H9 (cell line): ENCODE data around the gene MT4. TPM values are rescaled to one million over a fixed set of nuclear protein-coding genes. Genes with fewer than 3 reads are reported as not detected.

Experiments used
- DNase-seq: peaks from one replicate; pipeline ENCODE4 v3.0.0-alpha.2; 2017
- H2AFZ ChIP-seq: one replicate; pipeline ENCODE4 v1.6.1; 2013; ENCODE audit warnings: mild to moderate bottlenecking, low read length, control low read depth, moderate library complexity
- H2AK5ac ChIP-seq: 2 replicates; pipeline ENCODE4 v1.6.1; 2013; ENCODE audit warnings: low read length, control low read depth, mixed read lengths; ENCODE audit not compliant: insufficient read length
- H2BK120ac ChIP-seq: one replicate; pipeline ENCODE4 v1.6.1; 2013; ENCODE audit warnings: low read depth, mild to moderate bottlenecking, low read length, control low read depth, inconsistent platforms; ENCODE audit not compliant: poor library complexity, severe bottlenecking
- H2BK12ac ChIP-seq: 2 replicates; pipeline ENCODE4 v1.6.1; 2013; ENCODE audit warnings: low read length, control low read depth, mixed read lengths, low read depth; ENCODE audit not compliant: insufficient read length
- H2BK15ac ChIP-seq: 2 replicates; pipeline ENCODE4 v1.6.1; 2013; ENCODE audit warnings: low read depth, low read length, control low read depth
- H2BK20ac ChIP-seq: one replicate; pipeline ENCODE4 v1.6.1; 2013; ENCODE audit warnings: low read depth, mild to moderate bottlenecking, low read length, control low read depth, inconsistent platforms; ENCODE audit not compliant: poor library complexity, severe bottlenecking
- H2BK5ac ChIP-seq: 2 replicates; pipeline ENCODE4 v1.6.1; 2013; ENCODE audit warnings: low read length, control low read depth, mixed read lengths; ENCODE audit not compliant: insufficient read length
- H3K14ac ChIP-seq: 2 replicates; pipeline ENCODE4 v1.6.1; 2013; ENCODE audit warnings: low read length, control low read depth; ENCODE audit not compliant: insufficient read depth
- H3K18ac ChIP-seq: 2 replicates; pipeline ENCODE4 v1.6.1; 2013; ENCODE audit warnings: low read depth, mild to moderate bottlenecking, mixed read lengths, low read length, control low read depth; ENCODE audit not compliant: insufficient read length
- H3K23ac ChIP-seq: 2 replicates; pipeline ENCODE4 v1.6.1; 2013; ENCODE audit warnings: low read length, control low read depth, mixed read lengths, low read depth; ENCODE audit not compliant: insufficient read length
- H3K23me2 ChIP-seq: 2 replicates; pipeline ENCODE4 v1.6.1; 2013; ENCODE audit warnings: low read depth, mild to moderate bottlenecking, mixed read lengths, low read length, control low read depth; ENCODE audit not compliant: insufficient read length, poor library complexity, severe bottlenecking
- H3K27ac ChIP-seq: 2 replicates; pipeline ENCODE4 v1.5.1; 2013; ENCODE audit warnings: low read length, control low read depth, mixed read lengths, low read depth; ENCODE audit not compliant: insufficient read length
- H3K27me3 ChIP-seq: 2 replicates; pipeline ENCODE4 v1.6.1; 2013; ENCODE audit warnings: low read length, control low read depth, inconsistent platforms; ENCODE audit not compliant: insufficient read depth
- H3K4ac ChIP-seq: 2 replicates; pipeline ENCODE4 v1.6.1; 2013; ENCODE audit warnings: low read depth, mild to moderate bottlenecking, control low read depth, inconsistent platforms, low read length, moderate library complexity
- H3K4me1 ChIP-seq: 2 replicates; pipeline ENCODE4 v1.6.1; 2013; ENCODE audit warnings: low read length, control low read depth, inconsistent platforms; ENCODE audit not compliant: insufficient read depth
- H3K4me2 ChIP-seq: 2 replicates; pipeline ENCODE4 v1.6.1; 2013; ENCODE audit warnings: low read length, control low read depth, mixed read lengths; ENCODE audit not compliant: insufficient read length, insufficient read depth
- H3K56ac ChIP-seq: 2 replicates; pipeline ENCODE4 v1.6.1; 2013; ENCODE audit warnings: low read depth, mild to moderate bottlenecking, mixed read lengths, low read length, control low read depth; ENCODE audit not compliant: insufficient read length
- H3K79me1 ChIP-seq: 2 replicates; pipeline ENCODE4 v1.6.1; 2013; ENCODE audit warnings: low read depth, mild to moderate bottlenecking, moderate library complexity, low read length, control low read depth, inconsistent platforms; ENCODE audit not compliant: insufficient read depth, poor library complexity, severe bottlenecking
- H3K79me2 ChIP-seq: 2 replicates; pipeline ENCODE4 v1.6.1; 2013; ENCODE audit warnings: low read length, control low read depth, inconsistent platforms; ENCODE audit not compliant: insufficient read depth
- H3K9ac ChIP-seq: 2 replicates; pipeline ENCODE4 v1.6.1; 2013; ENCODE audit warnings: low read length, control low read depth, mixed read lengths; ENCODE audit not compliant: insufficient read length; ENCODE audit errors: extremely low read depth
- H3K9me3 ChIP-seq: one replicate; pipeline ENCODE4 v1.6.1; 2013; ENCODE audit warnings: low read depth, low read length, inconsistent platforms; ENCODE audit not compliant: control insufficient read depth
- H3T11ph ChIP-seq: one replicate; pipeline ENCODE4 v1.6.1; 2013; ENCODE audit warnings: mild to moderate bottlenecking, low read length, control low read depth, inconsistent platforms
- H4K20me1 ChIP-seq: one replicate; pipeline ENCODE4 v1.6.1; 2013; ENCODE audit not compliant: control insufficient read depth, insufficient read length, insufficient read depth
- H4K5ac ChIP-seq: 2 replicates; pipeline ENCODE4 v1.6.1; 2013; ENCODE audit warnings: low read depth, mild to moderate bottlenecking, mixed read lengths, low read length, control low read depth; ENCODE audit not compliant: insufficient read length
- H4K8ac ChIP-seq: replicated peaks from 2 replicates; pipeline ENCODE4 v1.6.1; 2013; ENCODE audit warnings: low read length, control low read depth, mixed read lengths, low read depth; ENCODE audit not compliant: insufficient read length
- H4K91ac ChIP-seq: 2 replicates; pipeline ENCODE4 v1.6.1; 2013; ENCODE audit warnings: low read depth, mild to moderate bottlenecking, moderate library complexity, mixed read lengths, low read length, control low read depth; ENCODE audit not compliant: insufficient read length
- H3K27ac Mint-ChIP-seq, 3 experiments: 2 replicates in 2 of 3; 3 replicates in 1 of 3; pipeline ENCODE4 v1.8.0; 2020 to 2021; ENCODE audit warnings: mixed read lengths in 3 of 3, mild to moderate bottlenecking in 1 of 3, moderate library complexity in 1 of 3
- H3K27me3 Mint-ChIP-seq: 2 replicates; pipeline ENCODE4 v1.8.0; 2021; ENCODE audit warnings: low read depth, mild to moderate bottlenecking, moderate library complexity, mixed read lengths
- H3K36me3 Mint-ChIP-seq, 3 experiments: 2 replicates in 2 of 3; 3 replicates in 1 of 3; pipeline ENCODE4 v1.8.0; 2020 to 2021; ENCODE audit warnings: low read depth in 3 of 3, mixed read lengths in 3 of 3; ENCODE audit not compliant: insufficient read depth in 1 of 3
- H3K4me1 Mint-ChIP-seq, 2 experiments: 2 replicates each; pipeline ENCODE4 v1.8.0; 2020; ENCODE audit warnings: mixed read lengths in 2 of 2
- H3K4me3 Mint-ChIP-seq, 2 experiments: 2 replicates in 1 of 2; 3 replicates in 1 of 2; pipeline ENCODE4 v1.8.0; 2020 to 2021; ENCODE audit warnings: mild to moderate bottlenecking in 2 of 2, mixed read lengths in 2 of 2, moderate library complexity in 1 of 2
- H3K9me3 Mint-ChIP-seq, 2 experiments: 2 replicates in 1 of 2; 3 replicates in 1 of 2; pipeline ENCODE4 v1.8.0; 2020; ENCODE audit warnings: mild to moderate bottlenecking in 2 of 2, mixed read lengths in 2 of 2, moderate library complexity in 1 of 2
- WGBS: extraction: QIAGEN DNeasy Blood & Tissue Kit; methylation state at CpG from one replicate; pipeline ENCODE4 v1.1.7; 2013; ENCODE audit warnings: missing lambda C conversion rate, low lambda C conversion rate, mixed read lengths; ENCODE audit not compliant: insufficient read length; ENCODE audit errors: extremely low coverage; 5-methylcytosine and 5-hydroxymethylcytosine counted together
- total RNA-seq: library from RNA; stranded (reverse); gene quantifications from 2 replicates; pipeline ENCODE4 v1.2.1, GENCODE V29; 2021
- TF ChIP-seq, protein P1 (sequence below): fragments of 200-600 bp; sonication (generic); conservative IDR thresholded peaks from 3 replicates; pipeline ENCODE4 v1.8.0; 2021; ENCODE audit warnings: antibody characterized with exemption, mild to moderate bottlenecking

MT4 gene
- total RNA-seq, 1 experiment from 2014 or later, result not detected

DNA sequence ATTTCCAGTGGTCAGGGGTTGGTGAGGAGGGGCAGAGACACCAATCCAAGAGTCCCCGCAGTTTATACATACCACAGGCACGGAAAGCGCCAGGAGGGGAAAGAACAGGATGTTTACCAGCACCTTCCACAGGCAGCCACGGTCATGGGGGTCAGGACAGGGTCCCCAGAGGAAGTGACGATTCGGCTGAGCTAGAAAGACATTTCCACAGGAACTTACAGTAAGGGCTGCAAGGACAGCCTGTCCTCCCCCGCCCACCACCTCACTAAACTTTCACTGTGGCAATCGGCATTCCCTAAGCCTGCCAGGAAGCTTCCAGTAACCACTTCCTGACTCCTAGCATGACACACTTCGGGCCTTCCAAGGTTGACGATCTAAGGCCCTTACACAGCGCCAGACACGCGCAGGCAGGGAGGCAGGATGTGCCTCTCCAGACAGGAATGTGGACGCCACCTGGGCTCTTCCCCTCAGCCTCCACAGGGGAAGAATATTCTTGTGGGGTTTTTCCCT lies 42.3 kb downstream of the MT4 start:
- Mint-ChIP-seq H3K27ac (no peak overlapping the region), H3K27me3 (peaks cover 80% of the 10 kb centered on the region), H3K4me3 (no peak overlapping the region; a peak in 1 of 5 replicates), H3K36me3 (no peaks in the 10 kb centered on the region), H3K9me3 (no peaks in the 10 kb centered on the region), H3K4me1 (peaks cover 29 to 35% of the 10 kb centered on the region in 2 experiments)
- H4K5ac ChIP-seq, result no peak overlapping the region
- H3K9me3 ChIP-seq, result no peaks in the 10 kb centered on the region
- no CpG with 5 or more reads among the region's 14 CpGs for WGBS
- H3K27ac ChIP-seq, result no peak overlapping the region
- no peaks in the 10 kb centered on the region for H3K79me2 ChIP-seq
- no peak overlapping the region for H3K14ac ChIP-seq
- H3K79me1 ChIP-seq, result no peaks in the 10 kb centered on the region
- peaks cover 8% of the 10 kb centered on the region for H3K23me2 ChIP-seq
- peaks cover 21% of the 10 kb centered on the region; the same call in 1 of the 2 replicates for H3K27me3 ChIP-seq
- no peak for DNase-seq
- H3K23ac ChIP-seq, result no peak overlapping the region
- H3K4me1 ChIP-seq, result peaks cover 6% of the 10 kb centered on the region; the same call in 1 of the 2 replicates
- H2BK12ac ChIP-seq, result no peak overlapping the region
- TF ChIP-seq, protein P1, sequence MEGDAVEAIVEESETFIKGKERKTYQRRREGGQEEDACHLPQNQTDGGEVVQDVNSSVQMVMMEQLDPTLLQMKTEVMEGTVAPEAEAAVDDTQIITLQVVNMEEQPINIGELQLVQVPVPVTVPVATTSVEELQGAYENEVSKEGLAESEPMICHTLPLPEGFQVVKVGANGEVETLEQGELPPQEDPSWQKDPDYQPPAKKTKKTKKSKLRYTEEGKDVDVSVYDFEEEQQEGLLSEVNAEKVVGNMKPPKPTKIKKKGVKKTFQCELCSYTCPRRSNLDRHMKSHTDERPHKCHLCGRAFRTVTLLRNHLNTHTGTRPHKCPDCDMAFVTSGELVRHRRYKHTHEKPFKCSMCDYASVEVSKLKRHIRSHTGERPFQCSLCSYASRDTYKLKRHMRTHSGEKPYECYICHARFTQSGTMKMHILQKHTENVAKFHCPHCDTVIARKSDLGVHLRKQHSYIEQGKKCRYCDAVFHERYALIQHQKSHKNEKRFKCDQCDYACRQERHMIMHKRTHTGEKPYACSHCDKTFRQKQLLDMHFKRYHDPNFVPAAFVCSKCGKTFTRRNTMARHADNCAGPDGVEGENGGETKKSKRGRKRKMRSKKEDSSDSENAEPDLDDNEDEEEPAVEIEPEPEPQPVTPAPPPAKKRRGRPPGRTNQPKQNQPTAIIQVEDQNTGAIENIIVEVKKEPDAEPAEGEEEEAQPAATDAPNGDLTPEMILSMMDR, result no peak
- no peak overlapping the region for H3K18ac ChIP-seq
- no peak overlapping the region for H4K8ac ChIP-seq
- no peak overlapping the region for H2BK5ac ChIP-seq
- no peak overlapping the region for H3T11ph ChIP-seq
- H4K91ac ChIP-seq, result no peak overlapping the region
- H4K20me1 ChIP-seq, result no peaks in the 10 kb centered on the region
- no peak overlapping the region for H2AK5ac ChIP-seq
- H3K4ac ChIP-seq, result no peak overlapping the region
- no peak overlapping the region for H2AFZ ChIP-seq
- H2BK120ac ChIP-seq, result no peak overlapping the region
- no peak overlapping the region for H3K56ac ChIP-seq
- no peak overlapping the region for H2BK20ac ChIP-seq
- no peak overlapping the region for H3K4me2 ChIP-seq
- H3K9ac ChIP-seq, result no peak overlapping the region
- no peak overlapping the region for H2BK15ac ChIP-seq
